CD14-positive monocyte (primary cell): Measurements from ENCODE around the gene DCUN1D4. TPM values are rescaled to one million over a fixed set of nuclear protein-coding genes. Genes with fewer than 3 reads are reported as not detected.

ENCODE experiments used
- DNase-seq, 3 donors: peaks; one replicate each; pipeline ENCODE4 v3.0.0-alpha.2; 2011 to 2022
- H2AFZ ChIP-seq: 2 replicates; pipeline ENCODE4 v1.6.0; 2012; ENCODE audit warnings: mild to moderate bottlenecking, low read depth, low read length, inconsistent platforms; ENCODE audit not compliant: insufficient read depth, poor library complexity, severe bottlenecking
- H3K27ac ChIP-seq, 2 donors: 1 replicate in 1 of 2; 2 replicates in 1 of 2; pipeline ENCODE4 v1.5.1; 2012 to 2013; ENCODE audit warnings: low read length in 2 of 2, control low read depth in 1 of 2, inconsistent platforms in 1 of 2, low read depth in 1 of 2, mild to moderate bottlenecking in 1 of 2
- H3K27me3 ChIP-seq, 2 donors: one replicate each; pipeline versions ENCODE4 v1.6.0 to v1.6.1; 2011 to 2013; ENCODE audit warnings: low read length in 2 of 2; ENCODE audit not compliant: control insufficient read depth in 2 of 2, insufficient read depth in 2 of 2
- H3K36me3 ChIP-seq, 2 donors: replicated peaks in 1 of 2; 1 replicate in 1 of 2; 2 replicates in 1 of 2; pipeline versions ENCODE4 v1.5.1 to v1.6.1; 2012 to 2013; ENCODE audit warnings: low read length in 2 of 2, control low read depth in 1 of 2, inconsistent platforms in 1 of 2, mild to moderate bottlenecking in 1 of 2; ENCODE audit not compliant: insufficient read depth in 2 of 2, control insufficient read depth in 1 of 2
- H3K4me1 ChIP-seq, 2 donors: 1 replicate in 1 of 2; 2 replicates in 1 of 2; pipeline versions ENCODE4 v1.5.1 to v1.6.1; 2012 to 2013; ENCODE audit warnings: low read length in 2 of 2, control low read depth in 1 of 2, inconsistent platforms in 1 of 2, mild to moderate bottlenecking in 1 of 2, moderate library complexity in 1 of 2; ENCODE audit not compliant: insufficient read depth in 2 of 2, control insufficient read depth in 1 of 2
- H3K4me2 ChIP-seq: replicated peaks from 2 replicates; pipeline ENCODE3; 2012; ENCODE audit warnings: low read length, moderate library complexity, mild to moderate bottlenecking; ENCODE audit not compliant: poor library complexity, severe bottlenecking; ENCODE audit errors: extremely low read depth
- H3K4me3 ChIP-seq, 3 experiments: fragments of 200-600 bp in 1 of 3; sonication (generic) in 1 of 3; replicated peaks in 1 of 3; 1 replicate in 2 of 3; 2 replicates in 1 of 3; pipeline ENCODE4 v1.5.1; 2011 to 2013; ENCODE audit warnings: low read length in 3 of 3, mild to moderate bottlenecking in 3 of 3, control low read depth in 2 of 3, low read depth in 2 of 3, inconsistent platforms in 1 of 3, moderate library complexity in 1 of 3
- H3K79me2 ChIP-seq: 2 replicates; pipeline ENCODE4 v1.6.0; 2012; ENCODE audit warnings: mild to moderate bottlenecking, control low read depth, inconsistent platforms, low read length, moderate library complexity; ENCODE audit not compliant: insufficient read depth
- H3K9ac ChIP-seq: 2 replicates; pipeline ENCODE4 v1.6.0; 2017; ENCODE audit warnings: low read length, mild to moderate bottlenecking; ENCODE audit not compliant: insufficient read depth, poor library complexity, severe bottlenecking
- H3K9me3 ChIP-seq, 2 donors: replicated peaks in 1 of 2; 1 replicate in 1 of 2; 2 replicates in 1 of 2; pipeline versions ENCODE4 v1.5.1 to v1.6.1; 2012 to 2013; ENCODE audit warnings: low read length in 2 of 2, control low read depth in 1 of 2; ENCODE audit not compliant: control insufficient read depth in 1 of 2, insufficient read depth in 1 of 2
- H4K20me1 ChIP-seq: 2 replicates; pipeline ENCODE4 v1.6.0; 2012; ENCODE audit warnings: mild to moderate bottlenecking, low read length, control low read depth, moderate library complexity; ENCODE audit not compliant: insufficient read depth
- H3K27ac Mint-ChIP-seq, 7 donors: one replicate each; pipeline ENCODE4 v1.8.0; 2020; ENCODE audit warnings: mild to moderate bottlenecking in 7 of 7, mixed read lengths in 7 of 7, moderate library complexity in 6 of 7, inconsistent platforms in 2 of 7
- H3K27me3 Mint-ChIP-seq, 3 donors: one replicate each; pipeline ENCODE4 v1.8.0; 2021 to 2022; ENCODE audit warnings: low read depth in 3 of 3, mild to moderate bottlenecking in 3 of 3, mixed read lengths in 3 of 3, moderate library complexity in 3 of 3, inconsistent platforms in 1 of 3
- H3K36me3 Mint-ChIP-seq, 2 donors: one replicate each; pipeline ENCODE4 v1.8.0; 2020; ENCODE audit warnings: mixed read lengths in 2 of 2, inconsistent platforms in 1 of 2, mild to moderate bottlenecking in 1 of 2
- H3K4me1 Mint-ChIP-seq: one replicate; pipeline ENCODE4 v1.8.0; 2020; ENCODE audit warnings: mild to moderate bottlenecking, mixed read lengths
- H3K4me3 Mint-ChIP-seq, 2 donors: one replicate each; pipeline ENCODE4 v1.8.0; 2020; ENCODE audit warnings: mild to moderate bottlenecking in 2 of 2, mixed read lengths in 2 of 2, moderate library complexity in 1 of 2
- H3K9me3 Mint-ChIP-seq, 7 donors: one replicate each; pipeline ENCODE4 v1.8.0; 2020 to 2022; ENCODE audit warnings: mixed read lengths in 7 of 7, mild to moderate bottlenecking in 6 of 7, moderate library complexity in 6 of 7, inconsistent platforms in 2 of 7
- WGBS: methylation state at CpG from one replicate; pipeline ENCODE4 v1.1.5; 2013; ENCODE audit warnings: missing lambda C conversion rate; ENCODE audit not compliant: insufficient coverage; 5-methylcytosine and 5-hydroxymethylcytosine counted together
- intact Hi-C, 2 donors: fragments of 100-400 bp; cut with micrococcal nuclease; formaldehyde crosslinking; loops; one replicate each; pipeline versions ENCODE4 v1.15.0 to v1.15.1; 2023
- polyA plus RNA-seq, 3 donors: library from polyadenylated mRNA; depleted of rRNA in 1 of 3; unstranded in 2 of 3; stranded (reverse) in 1 of 3; fragments of 300-500 nt in 2 of 3; fragments of >200 nt in 1 of 3; fragmentation: Illumina TruSeq in 2 of 3; gene quantifications; 1 replicate in 2 of 3; 2 replicates in 1 of 3; pipeline ENCODE4 v1.2.3, GENCODE V29; 2012 to 2021
- TF ChIP-seq, protein P1 (sequence below): fragments of 200-600 bp; IDR thresholded peaks from one replicate; pipeline ENCODE4 v1.8.0; 2022; ENCODE audit warnings: antibody characterized with exemption, mild to moderate bottlenecking

Gene DCUN1D4
- polyA plus RNA-seq, 3 donors, result 4.7 to 15.2 (median 6.9) TPM

DNA sequence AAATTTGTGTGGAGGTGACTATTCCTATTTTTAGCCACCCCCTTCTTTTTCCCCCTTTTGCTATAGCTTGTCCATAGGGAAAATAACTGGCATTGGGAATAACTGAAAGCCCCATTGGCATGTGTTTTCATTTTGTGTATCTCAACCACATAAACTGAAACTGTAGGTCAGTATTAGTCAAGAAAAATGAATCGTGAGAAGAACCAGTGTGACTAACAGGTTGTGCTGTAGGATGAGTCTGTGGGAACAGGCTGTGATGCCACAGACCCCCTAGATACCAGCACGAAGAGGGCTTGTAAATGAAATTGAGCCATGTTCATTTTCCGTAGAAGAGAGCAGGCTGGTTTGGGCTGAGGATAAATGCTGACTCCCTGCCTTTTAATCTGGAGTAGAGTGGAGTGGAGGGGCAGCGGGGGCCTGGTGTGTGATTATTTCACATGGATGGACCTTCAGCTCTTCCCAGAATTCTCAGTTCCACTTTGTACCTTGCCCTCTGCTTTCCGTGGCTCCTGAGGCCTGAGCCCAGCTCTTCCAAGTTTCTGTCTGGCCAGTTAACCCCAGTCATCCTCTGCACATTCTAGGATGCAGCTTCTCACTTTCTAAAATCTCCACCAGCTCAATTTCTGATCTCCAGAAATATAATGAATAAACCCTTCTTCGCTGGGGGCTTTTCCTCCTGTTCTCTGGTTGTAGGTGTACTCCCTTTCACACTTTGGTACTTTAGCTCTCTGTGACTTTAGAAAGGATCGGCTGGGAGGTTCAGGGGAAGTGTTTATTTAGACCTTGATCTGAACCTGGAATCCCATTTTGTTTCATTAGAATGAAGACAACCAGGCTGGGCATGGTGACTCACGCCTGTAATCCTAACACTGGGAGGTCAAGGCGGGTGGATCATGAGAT lies 37.3 kb downstream of the DCUN1D4 start:
- TF ChIP-seq, protein P1, sequence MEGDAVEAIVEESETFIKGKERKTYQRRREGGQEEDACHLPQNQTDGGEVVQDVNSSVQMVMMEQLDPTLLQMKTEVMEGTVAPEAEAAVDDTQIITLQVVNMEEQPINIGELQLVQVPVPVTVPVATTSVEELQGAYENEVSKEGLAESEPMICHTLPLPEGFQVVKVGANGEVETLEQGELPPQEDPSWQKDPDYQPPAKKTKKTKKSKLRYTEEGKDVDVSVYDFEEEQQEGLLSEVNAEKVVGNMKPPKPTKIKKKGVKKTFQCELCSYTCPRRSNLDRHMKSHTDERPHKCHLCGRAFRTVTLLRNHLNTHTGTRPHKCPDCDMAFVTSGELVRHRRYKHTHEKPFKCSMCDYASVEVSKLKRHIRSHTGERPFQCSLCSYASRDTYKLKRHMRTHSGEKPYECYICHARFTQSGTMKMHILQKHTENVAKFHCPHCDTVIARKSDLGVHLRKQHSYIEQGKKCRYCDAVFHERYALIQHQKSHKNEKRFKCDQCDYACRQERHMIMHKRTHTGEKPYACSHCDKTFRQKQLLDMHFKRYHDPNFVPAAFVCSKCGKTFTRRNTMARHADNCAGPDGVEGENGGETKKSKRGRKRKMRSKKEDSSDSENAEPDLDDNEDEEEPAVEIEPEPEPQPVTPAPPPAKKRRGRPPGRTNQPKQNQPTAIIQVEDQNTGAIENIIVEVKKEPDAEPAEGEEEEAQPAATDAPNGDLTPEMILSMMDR, result no peak
- Histone ChIP-seq H3K9me3 (no peaks in the 10 kb centered on the region), H3K79me2 (no peaks in the 10 kb centered on the region), H3K4me3 (no peak overlapping the region), H3K27me3 (no peaks in the 10 kb centered on the region), H3K4me1 (no peaks in the 10 kb centered on the region), H4K20me1 (no peaks in the 10 kb centered on the region), H3K36me3 (peaks cover 5 to 16% of the 10 kb centered on the region in 2 donors), H3K27ac (no peak overlapping the region), H3K4me2 (no peak overlapping the region), H3K9ac (no peak overlapping the region), H2AFZ (no peak overlapping the region)
- H3K27me3 Mint-ChIP-seq, result peaks cover 0 to 2% (median 0%) of the 10 kb centered on the region in 3 donors
- no peaks in the 10 kb centered on the region for H3K4me1 Mint-ChIP-seq
- H3K27ac Mint-ChIP-seq, result peak overlapping the region in 3 of 7 donors; percentile 8 to 74 (median 22)
- intact Hi-C loops, result no loop called here
- DNase-seq, result no peak
- peaks cover 37 to 43% of the 10 kb centered on the region in 2 donors for H3K36me3 Mint-ChIP-seq
- H3K9me3 Mint-ChIP-seq, result peaks cover 0 to 2% (median 0%) of the 10 kb centered on the region in 7 donors
- no peak overlapping the region for H3K4me3 Mint-ChIP-seq
- WGBS, result 100% methylated on average over 6 of the region's 9 CpGs

DNA sequence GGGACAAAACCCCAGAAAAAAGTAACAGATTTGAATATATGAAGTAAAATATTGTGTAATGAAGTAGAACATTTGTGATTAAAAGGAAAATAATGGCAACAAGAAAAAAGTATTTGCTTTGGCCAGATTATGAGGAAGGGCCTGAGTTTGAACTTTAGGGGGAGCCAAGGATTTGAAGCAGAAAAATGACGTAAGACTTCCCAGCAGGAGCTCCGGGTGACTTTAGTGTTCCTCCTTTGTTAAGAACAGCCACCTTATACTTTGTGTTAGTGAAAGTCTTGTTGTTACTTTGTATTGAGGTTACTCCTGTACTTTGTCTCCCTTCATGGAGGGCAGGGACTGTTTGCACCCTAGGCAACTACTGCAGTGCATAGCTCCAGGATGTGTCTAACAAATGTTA lies 41.1 kb downstream of the DCUN1D4 start:
- Histone ChIP-seq H4K20me1 (no peaks in the 10 kb centered on the region), H3K79me2 (no peaks in the 10 kb centered on the region), H3K4me2 (no peak overlapping the region), H3K9me3 (no peaks in the 10 kb centered on the region), H3K36me3 (peaks cover 9 to 24% of the 10 kb centered on the region in 2 donors), H3K27ac (no peak overlapping the region), H3K27me3 (no peaks in the 10 kb centered on the region), H3K9ac (no peak overlapping the region), H3K4me1 (no peaks in the 10 kb centered on the region), H3K4me3 (no peak overlapping the region), H2AFZ (no peak overlapping the region)
- 71% methylated on average over 1 of the region's 2 CpGs for WGBS
- Mint-ChIP-seq H3K4me3 (no peak overlapping the region), H3K4me1 (no peaks in the 10 kb centered on the region), H3K36me3 (peaks cover 30 to 52% of the 10 kb centered on the region in 2 donors), H3K27me3 (peaks cover 0 to 2% (median 0%) of the 10 kb centered on the region in 3 donors), H3K27ac (no peak overlapping the region), H3K9me3 (peaks cover 0 to 2% (median 0%) of the 10 kb centered on the region in 7 donors)
- intact Hi-C loops, result no loop called here
- no peak for DNase-seq
- TF ChIP-seq, protein P1, result no peak
